Activated CD8-positive, alpha-beta memory T cell treated with anti-CD3 and anti-CD28 coated beads for 4 hours (primary cell): ENCODE results near the gene DLG5.

Experiments used
- DNase-seq, 2 donors: peaks; one replicate each; pipeline ENCODE4 v3.0.0-alpha.2; 2020; ENCODE audit warnings: low read depth in 2 of 2

The DLG5 gene, protein sequence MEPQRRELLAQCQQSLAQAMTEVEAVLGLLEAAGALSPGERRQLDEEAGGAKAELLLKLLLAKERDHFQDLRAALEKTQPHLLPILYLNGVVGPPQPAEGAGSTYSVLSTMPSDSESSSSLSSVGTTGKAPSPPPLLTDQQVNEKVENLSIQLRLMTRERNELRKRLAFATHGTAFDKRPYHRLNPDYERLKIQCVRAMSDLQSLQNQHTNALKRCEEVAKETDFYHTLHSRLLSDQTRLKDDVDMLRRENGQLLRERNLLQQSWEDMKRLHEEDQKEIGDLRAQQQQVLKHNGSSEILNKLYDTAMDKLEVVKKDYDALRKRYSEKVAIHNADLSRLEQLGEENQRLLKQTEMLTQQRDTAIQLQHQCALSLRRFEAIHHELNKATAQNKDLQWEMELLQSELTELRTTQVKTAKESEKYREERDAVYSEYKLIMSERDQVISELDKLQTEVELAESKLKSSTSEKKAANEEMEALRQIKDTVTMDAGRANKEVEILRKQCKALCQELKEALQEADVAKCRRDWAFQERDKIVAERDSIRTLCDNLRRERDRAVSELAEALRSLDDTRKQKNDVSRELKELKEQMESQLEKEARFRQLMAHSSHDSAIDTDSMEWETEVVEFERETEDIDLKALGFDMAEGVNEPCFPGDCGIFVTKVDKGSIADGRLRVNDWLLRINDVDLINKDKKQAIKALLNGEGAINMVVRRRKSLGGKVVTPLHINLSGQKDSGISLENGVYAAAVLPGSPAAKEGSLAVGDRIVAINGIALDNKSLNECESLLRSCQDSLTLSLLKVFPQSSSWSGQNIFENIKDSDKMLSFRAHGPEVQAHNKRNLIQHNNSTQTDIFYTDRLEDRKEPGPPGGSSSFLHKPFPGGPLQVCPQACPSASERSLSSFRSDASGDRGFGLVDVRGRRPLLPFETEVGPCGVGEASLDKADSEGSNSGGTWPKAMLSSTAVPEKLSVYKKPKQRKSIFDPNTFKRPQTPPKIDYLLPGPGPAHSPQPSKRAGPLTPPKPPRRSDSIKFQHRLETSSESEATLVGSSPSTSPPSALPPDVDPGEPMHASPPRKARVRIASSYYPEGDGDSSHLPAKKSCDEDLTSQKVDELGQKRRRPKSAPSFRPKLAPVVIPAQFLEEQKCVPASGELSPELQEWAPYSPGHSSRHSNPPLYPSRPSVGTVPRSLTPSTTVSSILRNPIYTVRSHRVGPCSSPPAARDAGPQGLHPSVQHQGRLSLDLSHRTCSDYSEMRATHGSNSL (N-terminal part only)

DNA sequence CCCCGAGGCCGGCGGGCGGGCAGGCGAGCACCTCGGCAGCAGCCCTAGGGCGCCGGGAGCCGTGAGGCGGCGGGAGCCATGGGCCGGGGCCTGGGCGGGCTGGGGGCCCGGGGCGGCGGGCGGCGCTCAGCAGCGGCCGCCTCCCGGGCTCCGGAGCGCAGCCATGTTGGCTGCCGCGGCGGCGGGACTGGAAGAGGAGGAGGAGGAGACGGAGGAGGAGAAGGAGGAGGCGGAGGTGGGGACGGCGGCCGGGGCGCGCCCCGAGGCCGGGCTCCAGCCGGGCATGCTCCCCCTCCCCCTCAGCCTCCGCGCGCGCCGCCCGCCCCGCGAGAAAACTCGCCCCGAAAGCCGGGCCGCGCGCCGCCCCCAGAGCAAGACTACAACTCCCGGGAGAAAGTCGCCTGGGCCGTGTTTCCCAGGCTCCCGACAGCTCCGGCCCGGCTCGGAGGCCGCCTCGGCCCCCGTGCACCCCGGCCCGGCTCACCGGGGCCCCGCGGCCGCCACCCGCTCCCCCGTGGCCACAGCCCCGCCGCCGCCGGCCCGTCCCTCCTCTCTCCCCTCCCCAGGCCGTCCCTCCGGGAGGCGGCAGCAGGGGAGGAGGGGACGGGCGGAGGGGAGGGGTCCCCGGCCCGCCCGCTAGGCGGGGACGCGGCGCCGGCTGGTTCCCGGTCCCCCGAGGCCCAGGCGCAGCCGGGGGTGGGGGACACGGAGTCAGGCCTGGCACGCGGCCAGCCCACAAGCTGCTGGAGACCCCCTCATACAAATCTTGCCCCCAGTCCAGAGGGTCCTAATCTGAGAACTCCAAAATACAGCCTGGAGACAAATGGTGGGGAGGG, at the start of gene DLG5:
Gene DLG5 (minus strand): TSS at position 190 of the 836 bp plus-strand sequence. CDS start 235 bp downstream, outside the sequence.
- no peak for DNase-seq

DNA sequence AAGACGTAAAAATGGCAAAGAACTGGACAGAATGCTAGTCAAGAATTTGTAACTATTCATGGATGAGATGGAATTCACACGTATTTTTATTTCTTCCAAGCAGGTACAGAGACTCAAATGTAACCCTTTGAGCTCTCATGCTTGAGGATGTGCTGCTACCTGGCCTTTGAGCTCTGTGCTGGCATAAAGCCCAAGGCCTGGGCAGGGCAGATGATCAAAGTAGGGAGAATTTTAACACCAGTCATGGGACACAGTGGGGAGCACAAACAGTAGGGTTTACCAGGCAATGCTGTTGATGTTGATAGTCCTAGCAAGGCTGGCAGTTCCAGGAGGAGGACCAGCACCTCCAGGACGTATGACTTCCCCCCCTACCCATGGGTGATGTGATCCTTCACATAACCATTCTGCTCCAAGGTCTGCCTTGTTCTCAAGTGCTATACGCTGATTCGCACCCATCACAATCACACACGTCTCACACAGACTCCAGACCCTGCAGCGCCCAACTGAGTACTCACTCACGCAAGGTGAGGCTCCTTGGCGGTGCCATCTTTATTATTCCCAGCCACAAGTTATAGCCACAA, 48.6 kb upstream of the DLG5 start:
- DNase-seq = no peak

- no peak for DNase-seq
Measured at GRCh38 chr10:77974396-77975074, 48.0 kb upstream of the DLG5 start.

- no peak for DNase-seq
Measured at GRCh38 chr10:77973276-77973675, 46.7 kb upstream of the DLG5 start.

DNA sequence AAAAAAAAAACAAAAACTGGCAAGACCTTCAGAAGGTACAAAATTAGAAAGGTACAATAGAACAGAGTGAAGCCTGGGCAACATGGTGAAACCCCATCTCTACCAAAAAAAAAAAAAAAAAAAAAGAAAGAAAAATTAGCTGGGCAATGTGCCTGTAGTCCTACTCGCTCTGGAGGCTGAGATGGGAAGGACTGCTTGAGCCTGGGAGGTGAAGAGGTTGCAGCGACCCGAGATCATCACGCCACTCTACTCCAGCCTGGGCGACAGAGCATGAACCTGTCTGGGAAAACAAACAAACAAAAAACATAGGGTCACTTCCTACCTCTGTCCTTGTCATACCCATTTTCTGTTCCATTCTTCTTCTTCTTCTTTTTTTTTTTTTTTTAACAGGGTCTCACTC, 45.6 kb upstream of the DLG5 start:
- DNase-seq = no peak

GRCh38 chr10:77971804-77972144, 45.2 kb upstream of the DLG5 start:
- no peak for DNase-seq

DNA sequence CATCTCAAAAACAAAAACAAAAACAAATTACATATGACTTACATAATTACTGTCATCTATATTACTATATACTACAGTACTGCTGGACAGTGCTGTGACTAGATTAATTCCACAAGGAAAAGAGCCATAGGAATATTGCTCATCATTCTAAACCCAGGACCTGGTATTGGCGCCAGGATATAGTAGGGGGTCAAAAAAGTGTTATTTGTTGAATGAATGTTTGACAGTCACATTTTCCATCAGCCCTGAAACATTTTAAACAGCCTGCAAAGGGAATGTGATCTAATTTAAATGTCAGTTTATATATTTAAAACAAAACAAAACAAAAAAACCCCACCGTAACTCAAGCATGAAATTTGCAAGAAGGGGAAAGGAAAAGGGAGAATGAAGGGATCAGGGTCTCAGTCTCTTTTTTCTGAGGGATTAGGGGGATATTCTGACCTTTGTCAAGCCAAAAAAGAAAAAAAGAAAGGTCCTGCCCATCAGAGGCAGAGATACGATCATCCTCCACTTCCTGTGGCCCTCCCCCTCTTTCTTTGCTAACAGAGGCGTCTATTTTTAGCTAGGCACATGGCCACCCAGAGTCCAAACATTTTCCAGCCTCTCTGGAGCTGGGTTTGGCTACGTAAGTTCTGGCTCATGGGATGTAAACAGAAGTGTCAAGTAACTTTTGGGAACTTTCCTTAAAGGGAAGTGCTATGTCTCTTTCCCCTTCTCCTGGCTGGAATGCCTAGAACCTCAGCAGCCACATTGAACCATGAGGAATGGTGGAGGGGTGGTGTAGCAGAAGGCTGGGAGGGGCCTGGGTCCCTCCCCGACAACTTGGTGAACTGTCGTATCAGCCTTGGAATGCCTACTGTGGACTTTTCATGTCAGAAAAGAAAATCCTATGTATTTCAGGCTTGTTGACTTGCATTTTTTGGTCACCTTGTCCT, 44.6 kb upstream of the DLG5 start:
- no peak for DNase-seq

- no peak for DNase-seq
Measured at GRCh38 chr10:77969114-77969513, 42.6 kb upstream of the DLG5 start.

DNA sequence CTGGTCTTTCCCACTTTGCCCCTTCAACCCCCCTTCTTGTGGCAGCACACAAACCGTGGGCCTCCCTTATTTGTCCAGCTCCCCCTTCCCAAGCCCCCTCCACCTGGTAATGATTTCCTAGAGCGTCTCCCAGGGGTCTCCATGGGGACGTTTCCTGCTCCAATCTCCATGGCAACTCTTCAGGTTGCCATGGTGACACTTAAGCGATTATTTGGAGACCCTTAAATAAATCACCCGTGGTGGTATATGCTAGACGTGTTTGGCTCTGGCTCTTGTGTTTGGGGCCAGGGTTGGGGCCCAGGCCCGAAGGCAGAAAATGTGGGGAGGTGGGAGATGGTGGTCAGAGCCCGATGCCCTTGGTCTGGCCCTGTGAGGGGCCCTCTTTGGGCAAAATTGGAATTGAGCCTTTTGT, 41.1 kb upstream of the DLG5 start:
- no peak for DNase-seq

GRCh38 chr10:77965294-77965693, 38.7 kb upstream of the DLG5 start:
- DNase-seq = no peak

- no peak for DNase-seq
Measured at GRCh38 chr10:77964811-77965210, 38.3 kb upstream of the DLG5 start.

DNA sequence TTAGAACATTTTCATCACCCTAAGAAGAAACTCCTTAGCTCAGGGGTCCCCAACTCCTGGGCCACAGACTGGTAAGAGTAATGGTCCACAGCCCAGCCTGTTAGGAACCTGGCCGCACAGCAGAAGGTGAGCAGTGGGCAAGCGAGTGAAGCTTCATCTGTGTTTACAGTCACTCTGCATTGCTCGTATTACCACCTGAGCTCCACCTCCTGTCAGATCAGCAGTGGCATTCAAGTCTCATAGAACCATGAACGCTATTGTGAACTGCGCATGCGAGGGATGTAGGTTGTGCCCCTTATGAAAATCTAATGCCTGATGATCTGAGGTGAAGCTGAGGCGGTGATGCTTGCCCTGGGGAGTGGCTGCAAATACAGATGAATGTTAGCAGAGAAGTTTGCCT, 37.3 kb upstream of the DLG5 start:
- no peak for DNase-seq

DNA sequence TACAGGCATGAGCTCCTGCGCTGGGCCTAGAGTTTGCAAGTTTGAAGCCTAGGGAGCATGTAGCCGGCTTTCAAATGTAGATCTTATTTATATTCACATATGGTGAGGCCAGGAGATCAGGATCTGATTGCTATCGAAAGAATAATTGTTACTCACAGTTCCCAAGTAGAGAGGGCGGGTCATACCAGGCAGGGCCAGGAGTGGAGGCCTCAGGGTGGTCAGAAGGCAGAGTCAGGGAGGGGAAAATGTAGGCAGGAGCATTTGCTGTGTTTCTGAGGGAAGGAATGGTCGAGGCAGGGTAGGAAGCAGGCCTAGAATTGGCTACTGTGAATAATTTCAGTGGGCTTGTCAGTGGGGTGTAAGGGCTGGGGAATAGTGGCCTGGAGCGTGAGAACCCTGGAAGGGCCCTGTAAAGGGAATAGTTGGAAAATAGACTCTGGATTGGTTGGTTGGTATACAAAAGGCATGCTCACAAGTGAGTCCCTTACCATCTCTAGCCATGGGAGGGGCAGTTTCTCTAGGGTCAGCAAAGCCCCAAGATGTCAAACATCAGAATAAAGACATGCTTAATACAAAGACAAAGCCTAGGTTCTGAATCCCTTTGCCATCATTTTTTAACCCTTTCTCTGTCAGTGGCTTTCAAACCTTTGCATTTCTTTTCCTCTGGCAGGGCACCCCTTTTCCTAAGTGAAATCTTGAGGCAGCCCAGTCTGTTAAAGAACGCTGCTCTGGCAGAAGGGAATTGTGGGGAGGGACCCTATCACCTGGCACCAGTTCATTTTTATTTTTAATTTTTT, 36.0 kb upstream of the DLG5 start:
- no peak for DNase-seq

DNA sequence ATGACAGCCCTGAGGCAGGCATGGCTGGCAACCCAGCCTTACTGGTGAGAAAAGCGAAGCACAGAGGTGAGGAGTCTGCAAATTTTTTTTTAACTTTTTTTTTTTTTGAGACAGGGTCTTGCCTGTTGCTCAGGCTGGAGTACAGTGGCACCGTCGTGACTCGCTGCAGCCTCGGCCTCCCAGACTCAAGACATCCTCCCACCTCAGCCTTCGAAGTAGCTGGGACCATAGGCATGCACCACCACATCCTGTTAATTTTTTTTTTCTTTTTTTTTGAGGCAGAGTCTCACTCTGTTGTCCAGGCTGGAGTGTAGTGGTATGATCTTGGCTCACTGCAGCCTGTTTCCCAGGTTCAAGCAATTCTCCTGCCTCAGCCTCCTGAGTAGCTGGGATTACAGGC, 35.1 kb upstream of the DLG5 start:
- no peak for DNase-seq

GRCh38 chr10:77960829-77961329, 34.3 kb upstream of the DLG5 start:
- DNase-seq = no peak

DNA sequence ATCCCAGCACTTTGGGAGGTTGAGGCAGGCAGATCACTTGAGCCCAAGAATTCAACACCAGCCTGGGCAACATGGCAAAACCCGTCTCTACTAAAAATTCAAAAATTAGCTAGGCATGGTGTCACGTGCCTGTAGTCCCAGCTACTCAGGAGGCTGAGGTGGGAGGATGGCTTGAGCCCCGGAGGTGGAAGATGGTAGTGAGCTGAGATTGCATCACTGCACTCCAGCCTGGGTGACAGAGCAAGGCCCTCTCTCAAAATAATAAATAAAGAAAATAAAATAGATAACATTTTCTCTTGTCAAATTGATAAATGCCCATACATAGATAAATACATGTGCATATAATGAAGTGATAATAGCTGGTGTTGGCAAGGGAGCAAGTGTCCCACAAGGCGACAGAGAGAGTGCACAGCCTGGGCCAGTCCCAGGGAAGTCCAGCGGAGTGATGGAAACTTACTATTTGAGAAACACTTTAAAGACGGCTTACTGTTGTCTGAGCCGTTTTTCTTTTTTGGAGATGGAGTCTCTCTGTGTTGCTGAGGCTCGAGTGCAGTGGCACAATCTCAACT, 33.4 kb upstream of the DLG5 start:
- DNase-seq = no peak

DNA sequence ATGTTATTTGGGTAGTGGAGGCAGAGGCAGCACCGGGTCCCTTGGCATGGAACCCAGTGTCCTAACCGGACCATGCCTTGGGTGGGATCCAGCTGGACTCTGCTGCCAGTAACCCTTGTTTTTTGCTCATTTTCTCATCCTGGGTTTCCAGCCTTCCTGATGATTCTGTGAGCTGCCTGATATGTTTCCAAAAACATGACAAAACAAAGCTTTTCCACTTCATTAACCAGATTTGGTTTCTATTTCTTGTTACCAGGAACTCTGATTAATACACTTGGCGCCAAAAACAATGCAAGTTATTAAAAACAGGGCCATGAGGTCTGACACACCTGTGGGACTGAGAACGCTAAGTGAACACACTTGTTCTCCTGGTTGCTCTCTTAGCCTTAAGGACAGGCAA, 32.8 kb upstream of the DLG5 start:
- no peak for DNase-seq

DNA sequence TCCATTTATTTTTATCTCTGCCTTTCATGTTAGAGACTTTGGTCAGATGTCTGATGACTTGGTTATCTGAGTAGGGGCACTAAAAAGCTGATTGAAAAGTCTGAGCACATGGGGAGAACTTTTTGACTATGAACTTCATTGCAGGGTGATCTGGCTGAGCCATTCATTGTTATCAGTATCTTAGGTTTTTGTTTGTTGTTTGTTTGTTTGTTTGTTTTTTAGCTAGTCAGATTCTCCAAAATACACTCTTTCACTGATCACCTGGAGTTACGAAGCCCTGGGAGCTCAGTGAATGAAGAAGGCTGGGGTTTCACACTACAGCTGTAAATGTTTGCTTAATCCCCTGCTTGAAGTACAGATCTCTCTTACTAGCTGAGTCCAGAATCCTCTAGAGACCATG, 28.6 kb upstream of the DLG5 start:
- DNase-seq = no peak
